Right ventricle myocardium inferior (tissue), 1 donor: ENCODE results near the gene RREB1. TPM values are rescaled to one million over a fixed set of nuclear protein-coding genes. Genes with fewer than 3 reads are reported as not detected.

ENCODE experiments used
- ATAC-seq: fragments of 200-7000 bp; cut with Tn5 transposase; one replicate; pipeline ENCODE4 v1.9.1; 2020; ENCODE audit warnings: mild to moderate bottlenecking, moderate library complexity
- DNase-seq: peaks from one replicate; pipeline ENCODE4 v3.0.0; 2021; ENCODE audit errors: missing footprints
- intact Hi-C: fragments of 100-400 bp; cut with DNase I; formaldehyde crosslinking; loops from one replicate; pipeline ENCODE4 v1.11.0; 2022
- total RNA-seq: library from RNA; stranded (reverse); fragmentation: NEBNext Ultra II Directional; extraction: Animal tissue kit (Norgen Biotek cat#: 25700); gene quantifications from one replicate; pipeline ENCODE4 v1.2.1, GENCODE V29; 2021
- donor health status: DM: no; HTN: yes; CAD: no; lungs with severe emphysema.

Gene RREB1
- total RNA-seq, 1 donor from 2014 or later: 34.2 TPM

GRCh38 chr6:7137335-7138045 is 29.7 kb downstream of the RREB1 start:
- DNase-seq (peak; percentile 88), ATAC-seq (peak; percentile 48)
- intact Hi-C loops: no loop called here

- no peak for ATAC-seq
- intact Hi-C loops: no loop called here
- no peak for DNase-seq
Measured at GRCh38 chr6:7138046-7138531, 30.3 kb downstream of the RREB1 start.

GRCh38 chr6:7138921-7139358 is 31.2 kb downstream of the RREB1 start:
- ATAC-seq (peak; percentile 49), DNase-seq (no peak)
- intact Hi-C loops: no loop called here

- ATAC-seq (no peak), DNase-seq (no peak)
- intact Hi-C loops: loop anchor here (2.0 to 10.0 kb wide), 2 partner anchors 31 to 405 kb away; no protein-coding TSS in a partner anchor
Measured at GRCh38 chr6:7139835-7140470, 32.2 kb downstream of the RREB1 start.

GRCh38 chr6:7140631-7141378 is 33.0 kb downstream of the RREB1 start:
- intact Hi-C loops: loop anchor here (2.0 to 10.0 kb wide), 2 partner anchors 32 to 406 kb away; no protein-coding TSS in a partner anchor
- ATAC-seq: peak; percentile 95
- DNase-seq: peak; percentile 95

GRCh38 chr6:7142228-7142801 is 34.6 kb downstream of the RREB1 start:
- ATAC-seq (no peak), DNase-seq (no peak)
- intact Hi-C loops: loop anchor here (10.0 kb wide), 1 partner anchor 408 kb away; no protein-coding TSS in a partner anchor

- DNase-seq (no peak), ATAC-seq (no peak)
- intact Hi-C loops: loop anchor here (10.0 kb wide), 1 partner anchor 408 kb away; no protein-coding TSS in a partner anchor
Measured at GRCh38 chr6:7142918-7143475, 35.2 kb downstream of the RREB1 start.

- DNase-seq (no peak), ATAC-seq (no peak)
- intact Hi-C loops: loop anchor here (10.0 kb wide), 1 partner anchor 409 kb away; no protein-coding TSS in a partner anchor
Measured at GRCh38 chr6:7143476-7143974, 35.8 kb downstream of the RREB1 start.

GRCh38 chr6:7144872-7145584 is 37.3 kb downstream of the RREB1 start:
- DNase-seq (no peak), ATAC-seq (no peak)
- intact Hi-C loops: loop anchor here (10.0 kb wide), 1 partner anchor 410 kb away; no protein-coding TSS in a partner anchor

GRCh38 chr6:7145585-7145884 is 37.8 kb downstream of the RREB1 start:
- intact Hi-C loops: loop anchor here (10.0 kb wide), 1 partner anchor 411 kb away; no protein-coding TSS in a partner anchor
- no peak for ATAC-seq
- no peak for DNase-seq

GRCh38 chr6:7145885-7146828 is 38.4 kb downstream of the RREB1 start:
- intact Hi-C loops: loop anchor here (10.0 kb wide), 1 partner anchor 411 kb away; no protein-coding TSS in a partner anchor
- DNase-seq (peak; percentile 66), ATAC-seq (peak; percentile 60)

- ATAC-seq (no peak), DNase-seq (no peak)
- intact Hi-C loops: loop anchor here (10.0 kb wide), 1 partner anchor 412 kb away; no protein-coding TSS in a partner anchor
Measured at GRCh38 chr6:7147051-7147671, 39.4 kb downstream of the RREB1 start.

GRCh38 chr6:7148100-7148822 is 40.5 kb downstream of the RREB1 start:
- ATAC-seq: no peak
- intact Hi-C loops: loop anchor here (10.0 kb wide), 1 partner anchor 413 kb away; no protein-coding TSS in a partner anchor

GRCh38 chr6:7150381-7151064 is 42.8 kb downstream of the RREB1 start:
- DNase-seq (no peak), ATAC-seq (no peak)
- intact Hi-C loops: no loop called here

More at GRCh38 chr6:7148100-7148822, 40.5 kb downstream of the RREB1 start:
- DNase-seq: no peak

- intact Hi-C loops: no loop called here
- ATAC-seq (no peak), DNase-seq (no peak)
Measured at GRCh38 chr6:7151381-7151780, 43.6 kb downstream of the RREB1 start.
